Right lobe of liver (tissue), 6 donors: Measurements from ENCODE around the gene DDB1. TPM values are rescaled to one million over a fixed set of nuclear protein-coding genes. Genes with fewer than 3 reads are reported as not detected.

Source experiments
- ATAC-seq, 4 donors: fragments of 200-7000 bp; cut with Tn5 transposase; one replicate each; pipeline ENCODE4 v1.9.1; 2020; ENCODE audit warnings: mild to moderate bottlenecking in 4 of 4, moderate library complexity in 4 of 4
- DNase-seq, 3 donors: peaks; one replicate each; pipeline ENCODE4 v3.0.0-alpha.2; 2020
- H3K27ac ChIP-seq, 3 donors: fragments of 200-600 bp; one replicate each; pipeline ENCODE4 v1.8.0; 2022
- H3K27me3 ChIP-seq, 2 donors: fragments of 200-600 bp; one replicate each; pipeline ENCODE4 v1.8.0; 2022
- H3K36me3 ChIP-seq, 4 donors: fragments of 200-600 bp; sonication (generic) in 1 of 4; one replicate each; pipeline versions ENCODE4 v1.5.1 to v1.8.0; 2017 to 2022; ENCODE audit warnings: control low read depth in 1 of 4
- H3K4me1 ChIP-seq, 4 donors: fragments of 200-600 bp; sonication (generic) in 1 of 4; one replicate each; pipeline versions ENCODE4 v1.5.1 to v1.8.0; 2017 to 2022; ENCODE audit warnings: control low read depth in 1 of 4
- H3K4me3 ChIP-seq, 3 donors: fragments of 200-600 bp; one replicate each; pipeline ENCODE4 v1.8.0; 2022
- H3K9me3 ChIP-seq, 4 donors: fragments of 200-600 bp; sonication (generic) in 1 of 4; one replicate each; pipeline versions ENCODE4 v1.5.1 to v1.8.0; 2017 to 2022; ENCODE audit warnings: control low read depth in 1 of 4
- CTCF ChIP-seq, 4 donors: fragments of 200-600 bp in 3 of 4; fragments of 450-650 bp in 1 of 4; IDR thresholded peaks; one replicate each; pipeline versions ENCODE4 v1.5.1 to v1.8.0; 2016 to 2022; ENCODE audit warnings: antibody characterized with exemption in 4 of 4, mild to moderate bottlenecking in 2 of 4
- POLR2A ChIP-seq: fragments of 450-650 bp; IDR thresholded peaks from one replicate; pipeline ENCODE4 v1.6.1; 2017; ENCODE audit warnings: antibody characterized with exemption, mild to moderate bottlenecking
- WGBS: methylation state at CpG from one replicate; pipeline ENCODE4 v1.1.6; 2018; ENCODE audit warnings: low coverage, low lambda C conversion rate; ENCODE audit not compliant: insufficient coverage; ENCODE audit errors: missing lambda C conversion rate; 5-methylcytosine and 5-hydroxymethylcytosine counted together
- intact Hi-C, 2 donors: fragments of 100-400 bp; cut with DNase I; formaldehyde crosslinking; loops; one replicate each; pipeline versions ENCODE4 v1.11.2 to v1.14.1; 2022
- total RNA-seq, 6 experiments: library from RNA; depleted of rRNA in 2 of 6; stranded (reverse); fragments of >200 nt in 2 of 6; fragmentation: NEBNext Ultra II Directional in 3 of 6; extraction: Animal tissue kit (Norgen Biotek cat#: 25700) in 3 of 6; gene quantifications; one replicate each; pipeline versions ENCODE4 v1.1.0 to v1.2.4, GENCODE V29; 2016 to 2023
- donor health status: DM: no; HTN: yes; CAD: no.
- donor health status: DM: no; HTN: no; CAD: no.
- donor health status: DM: no; HTN: no; CAD: no.
- donor health status: DM: no; HTN: yes; CAD: no.
- donor health status: DM: no; HTN: yes; CAD: no.

DDB1 gene
- total RNA-seq, 6 experiments from 2014 or later, result 70.9 to 94.5 (median 83.9) TPM

- no peak for TF ChIP-seq POLR2A
- TF ChIP-seq CTCF (IDR thresholded peaks at IDR 0.05), result no peak
- no peak for ATAC-seq
- 62% methylated on average over 1 of the region's 1 CpG for WGBS
- intact Hi-C loops, result no loop called here
- Histone ChIP-seq H3K36me3 (peaks cover 6 to 29% (median 15%) of the 10 kb centered on the region in 4 donors), H3K4me3 (no peak overlapping the region), H3K4me1 (peaks cover 0 to 37% (median 0%) of the 10 kb centered on the region in 4 donors), H3K27me3 (no peaks in the 10 kb centered on the region), H3K27ac (peak overlapping the region in 1 of 3 donors; percentile 36), H3K9me3 (no peaks in the 10 kb centered on the region)
- DNase-seq, result no peak
Observed at GRCh38 chr11:61297341-61297740, 35.6 kb downstream of the DDB1 start.

GRCh38 chr11:61295596-61295926 is 37.3 kb downstream of the DDB1 start:
- Histone ChIP-seq H3K9me3 (no peaks in the 10 kb centered on the region), H3K4me3 (peak overlapping the region; percentile 65 to 68 (median 66)), H3K36me3 (peaks cover 4 to 12% (median 7%) of the 10 kb centered on the region in 4 donors), H3K27me3 (no peaks in the 10 kb centered on the region), H3K27ac (peak overlapping the region in 1 of 3 donors; percentile 81), H3K4me1 (peaks cover 0 to 37% (median 0%) of the 10 kb centered on the region in 4 donors)
- ATAC-seq, result peak in 2 of 4 donors; percentile 2 to 14
- intact Hi-C loops, result no loop called here
- 94% methylated on average over 2 of the region's 12 CpGs for WGBS
- no peak for TF ChIP-seq CTCF (IDR thresholded peaks at IDR 0.05)
- no peak for TF ChIP-seq POLR2A
- peak in 2 of 3 donors; percentile 48 to 56 for DNase-seq

GRCh38 chr11:61294717-61295595 is 37.9 kb downstream of the DDB1 start, which contains the start of gene VWCE:
Gene VWCE, minus strand, starts transcription at chr11:61295316. Its CDS starts 279 bp downstream, at chr11:61295037.
- Histone ChIP-seq H3K27ac (peak within 1 kb of the TSS; percentile 21 to 81 (median 57)), H3K27me3 (no peaks in the 10 kb centered on the region), H3K36me3 (peaks cover 0 to 5% (median under 1%) of the 10 kb centered on the region in 4 donors), H3K4me3 (peak within 1 kb of the TSS; percentile 65 to 68 (median 66)), H3K4me1 (peaks cover 0 to 37% (median 0%) of the 10 kb centered on the region in 4 donors), H3K9me3 (no peaks in the 10 kb centered on the region)
- WGBS, result 1% methylated on average over 23 of the region's 97 CpGs
- ATAC-seq (peak; percentile 61 to 86 (median 76)), DNase-seq (peak; percentile 72 to 76 (median 73))
- TF ChIP-seq POLR2A (peak; percentile 33), CTCF (IDR thresholded peaks at IDR 0.05) (peak in 3 of 4 donors; percentile 19 to 50 (median 28))
- intact Hi-C loops, result no loop called here

- peak overlapping the region; percentile 65 to 68 (median 66) for H3K4me3 ChIP-seq
- no peak for TF ChIP-seq POLR2A
- TF ChIP-seq CTCF (IDR thresholded peaks at IDR 0.05), result no peak
- DNase-seq, result peak in 2 of 3 donors; percentile 63 to 65
- peak; percentile 48 to 71 (median 68) for ATAC-seq
- no peaks in the 10 kb centered on the region for H3K36me3 ChIP-seq
- intact Hi-C loops, result no loop called here
- H3K27me3 ChIP-seq, result no peaks in the 10 kb centered on the region
- peak overlapping the region in 2 of 3 donors; percentile 21 to 81 for H3K27ac ChIP-seq
- H3K9me3 ChIP-seq, result no peaks in the 10 kb centered on the region
- no CpG with 5 or more reads among the region's 60 CpGs for WGBS
- peaks cover 0 to 36% (median 0%) of the 10 kb centered on the region in 4 donors for H3K4me1 ChIP-seq
Observed at GRCh38 chr11:61293867-61294716, 38.8 kb downstream of the DDB1 start.
